HepG2 (cell line): Measurements from ENCODE around the gene CCDC9B.

Experiments used
- CENPBD1 ChIP-seq: sonication (generic); formaldehyde crosslinking; IDR thresholded peaks from 2 replicates; pipeline ENCODE4 v1.8.0; 2022; ENCODE audit warnings: missing genetic modification reagents, low read depth, mild to moderate bottlenecking, borderline replicate concordance
- FOXP1 ChIP-seq, 2 experiments: fragments of 450-650 bp in 1 of 2; IDR thresholded peaks; 2 replicates each; pipeline ENCODE4 v1.6.1; 2017 to 2018; ENCODE audit warnings: antibody characterized with exemption in 1 of 2
- HIVEP1 ChIP-seq: sonication (generic); formaldehyde crosslinking; IDR thresholded peaks from 2 replicates; pipeline ENCODE4 v1.4.0; 2020; ENCODE audit warnings: mild to moderate bottlenecking, missing genetic modification reagents
- MTA3 ChIP-seq: sonication (generic); formaldehyde crosslinking; IDR thresholded peaks from 2 replicates; pipeline ENCODE4 v1.4.0; 2020; ENCODE audit warnings: missing genetic modification reagents
- NCOA5 ChIP-seq: sonication (generic); formaldehyde crosslinking; IDR thresholded peaks from 2 replicates; pipeline ENCODE4 v1.4.0; 2020; ENCODE audit warnings: missing genetic modification reagents
- SMC3 ChIP-seq: IDR thresholded peaks from 2 replicates; pipeline ENCODE4 v1.6.1; 2011; ENCODE audit warnings: low read length, improper control_type of control experiment
- TAF15 ChIP-seq: fragments of 200-400 bp; formaldehyde crosslinking; IDR thresholded peaks from one replicate; pipeline ENCODE4 v1.6.1; 2018; ENCODE audit warnings: mild to moderate bottlenecking, low read depth, low read length; ENCODE audit not compliant: poor library complexity, severe bottlenecking
- THAP8 ChIP-seq: sonication (generic); formaldehyde crosslinking; IDR thresholded peaks from 2 replicates; pipeline ENCODE4 v1.5.1; 2020; ENCODE audit warnings: missing genetic modification reagents, mild to moderate bottlenecking, borderline replicate concordance
- ZNF264 ChIP-seq: sonication (generic); formaldehyde crosslinking; IDR thresholded peaks from 2 replicates; pipeline ENCODE4 v1.4.0; 2020; ENCODE audit warnings: missing genetic modification reagents
- TF ChIP-seq, protein P1 (sequence below): sonication (generic); formaldehyde crosslinking; IDR thresholded peaks from 2 replicates; pipeline ENCODE4 v1.4.0; 2020; ENCODE audit warnings: missing genetic modification reagents
- TF ChIP-seq, protein P2 (sequence below): sonication (generic); formaldehyde crosslinking; IDR thresholded peaks from 2 replicates; pipeline ENCODE4 v1.5.0; 2020; ENCODE audit warnings: missing genetic modification reagents
- TF ChIP-seq, protein P3 (sequence below): sonication (generic); formaldehyde crosslinking; IDR thresholded peaks from 2 replicates; pipeline ENCODE4 v1.4.0; 2020; ENCODE audit warnings: missing genetic modification reagents, borderline replicate concordance
- TF ChIP-seq, protein P4 (sequence below): sonication (generic); formaldehyde crosslinking; IDR thresholded peaks from 2 replicates; pipeline ENCODE4 v1.4.0; 2020; ENCODE audit warnings: mild to moderate bottlenecking, missing genetic modification reagents
- TF ChIP-seq, protein P5 (sequence below): sonication (generic); formaldehyde crosslinking; IDR thresholded peaks from 2 replicates; pipeline ENCODE4 v1.4.0; 2020; ENCODE audit warnings: missing genetic modification reagents

DNA sequence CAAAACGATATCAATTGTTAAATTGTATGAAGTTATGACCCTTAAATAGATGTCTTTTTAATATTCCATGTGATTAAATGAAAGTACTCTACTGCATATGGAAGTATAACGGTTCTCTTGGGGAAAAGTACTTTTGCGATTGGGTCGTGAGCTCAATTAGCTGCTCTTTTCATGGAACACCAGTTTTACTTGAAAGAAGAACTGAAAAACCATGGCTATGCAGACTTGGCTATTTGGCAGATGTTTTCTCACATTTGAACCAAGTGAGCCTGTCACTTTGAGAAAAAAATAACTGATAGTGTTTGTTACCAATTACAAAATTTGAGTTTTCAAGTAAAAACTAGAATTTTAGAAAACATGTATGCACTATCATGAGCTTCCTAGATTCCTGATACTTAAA is 23.2 kb downstream of the CCDC9B start:
- TF ChIP-seq TAF15 = no peak
- TF ChIP-seq NCOA5 (CRISPR knock-in tag) = no peak
- TF ChIP-seq HIVEP1 = no peak
- no peak for TF ChIP-seq THAP8 (CRISPR knock-in tag)
- TF ChIP-seq FOXP1 (IDR thresholded peaks at IDR 0.05) = no peak
- no peak for TF ChIP-seq FOXP1 (CRISPR knock-in tag; IDR thresholded peaks at IDR 0.05)
- TF ChIP-seq SMC3 = no peak
- TF ChIP-seq, protein P1, sequence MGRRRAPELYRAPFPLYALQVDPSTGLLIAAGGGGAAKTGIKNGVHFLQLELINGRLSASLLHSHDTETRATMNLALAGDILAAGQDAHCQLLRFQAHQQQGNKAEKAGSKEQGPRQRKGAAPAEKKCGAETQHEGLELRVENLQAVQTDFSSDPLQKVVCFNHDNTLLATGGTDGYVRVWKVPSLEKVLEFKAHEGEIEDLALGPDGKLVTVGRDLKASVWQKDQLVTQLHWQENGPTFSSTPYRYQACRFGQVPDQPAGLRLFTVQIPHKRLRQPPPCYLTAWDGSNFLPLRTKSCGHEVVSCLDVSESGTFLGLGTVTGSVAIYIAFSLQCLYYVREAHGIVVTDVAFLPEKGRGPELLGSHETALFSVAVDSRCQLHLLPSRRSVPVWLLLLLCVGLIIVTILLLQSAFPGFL (CRISPR knock-in tag) = no peak
- TF ChIP-seq, protein P2, sequence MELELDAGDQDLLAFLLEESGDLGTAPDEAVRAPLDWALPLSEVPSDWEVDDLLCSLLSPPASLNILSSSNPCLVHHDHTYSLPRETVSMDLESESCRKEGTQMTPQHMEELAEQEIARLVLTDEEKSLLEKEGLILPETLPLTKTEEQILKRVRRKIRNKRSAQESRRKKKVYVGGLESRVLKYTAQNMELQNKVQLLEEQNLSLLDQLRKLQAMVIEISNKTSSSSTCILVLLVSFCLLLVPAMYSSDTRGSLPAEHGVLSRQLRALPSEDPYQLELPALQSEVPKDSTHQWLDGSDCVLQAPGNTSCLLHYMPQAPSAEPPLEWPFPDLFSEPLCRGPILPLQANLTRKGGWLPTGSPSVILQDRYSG (CRISPR knock-in tag) = no peak
- no peak for TF ChIP-seq CENPBD1 (CRISPR knock-in tag)
- TF ChIP-seq, protein P3, sequence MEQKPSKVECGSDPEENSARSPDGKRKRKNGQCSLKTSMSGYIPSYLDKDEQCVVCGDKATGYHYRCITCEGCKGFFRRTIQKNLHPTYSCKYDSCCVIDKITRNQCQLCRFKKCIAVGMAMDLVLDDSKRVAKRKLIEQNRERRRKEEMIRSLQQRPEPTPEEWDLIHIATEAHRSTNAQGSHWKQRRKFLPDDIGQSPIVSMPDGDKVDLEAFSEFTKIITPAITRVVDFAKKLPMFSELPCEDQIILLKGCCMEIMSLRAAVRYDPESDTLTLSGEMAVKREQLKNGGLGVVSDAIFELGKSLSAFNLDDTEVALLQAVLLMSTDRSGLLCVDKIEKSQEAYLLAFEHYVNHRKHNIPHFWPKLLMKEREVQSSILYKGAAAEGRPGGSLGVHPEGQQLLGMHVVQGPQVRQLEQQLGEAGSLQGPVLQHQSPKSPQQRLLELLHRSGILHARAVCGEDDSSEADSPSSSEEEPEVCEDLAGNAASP = no peak
- TF ChIP-seq, protein P4, sequence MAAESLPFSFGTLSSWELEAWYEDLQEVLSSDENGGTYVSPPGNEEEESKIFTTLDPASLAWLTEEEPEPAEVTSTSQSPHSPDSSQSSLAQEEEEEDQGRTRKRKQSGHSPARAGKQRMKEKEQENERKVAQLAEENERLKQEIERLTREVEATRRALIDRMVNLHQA (CRISPR knock-in tag) = no peak
- no peak for TF ChIP-seq MTA3 (CRISPR knock-in tag)
- TF ChIP-seq ZNF264 (CRISPR knock-in tag) = no peak
- TF ChIP-seq, protein P5, sequence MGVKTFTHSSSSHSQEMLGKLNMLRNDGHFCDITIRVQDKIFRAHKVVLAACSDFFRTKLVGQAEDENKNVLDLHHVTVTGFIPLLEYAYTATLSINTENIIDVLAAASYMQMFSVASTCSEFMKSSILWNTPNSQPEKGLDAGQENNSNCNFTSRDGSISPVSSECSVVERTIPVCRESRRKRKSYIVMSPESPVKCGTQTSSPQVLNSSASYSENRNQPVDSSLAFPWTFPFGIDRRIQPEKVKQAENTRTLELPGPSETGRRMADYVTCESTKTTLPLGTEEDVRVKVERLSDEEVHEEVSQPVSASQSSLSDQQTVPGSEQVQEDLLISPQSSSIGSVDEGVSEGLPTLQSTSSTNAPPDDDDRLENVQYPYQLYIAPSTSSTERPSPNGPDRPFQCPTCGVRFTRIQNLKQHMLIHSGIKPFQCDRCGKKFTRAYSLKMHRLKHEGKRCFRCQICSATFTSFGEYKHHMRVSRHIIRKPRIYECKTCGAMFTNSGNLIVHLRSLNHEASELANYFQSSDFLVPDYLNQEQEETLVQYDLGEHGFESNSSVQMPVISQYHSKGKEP (CRISPR knock-in tag) = no peak
